Heart left ventricle (tissue), 13 donors: ENCODE results near the gene CCSER1.

Experiments
- CTCF ChIP-seq, 12 donors: fragments of 200-600 bp; sonication (generic) in 4 of 12; IDR thresholded peaks; one replicate each; pipeline versions ENCODE4 v1.5.0 to v1.8.0; 2018 to 2022; ENCODE audit warnings: antibody characterized with exemption in 12 of 12, mild to moderate bottlenecking in 5 of 12
- POLR2A ChIP-seq, 2 donors: fragments of 450-650 bp; IDR thresholded peaks; one replicate each; pipeline ENCODE4 v1.6.1; 2017; ENCODE audit warnings: antibody characterized with exemption in 2 of 2, mild to moderate bottlenecking in 2 of 2, moderate library complexity in 2 of 2
- donor health status: ischemic (EF 13 %, LVEDD 7.1; RV severe dilation, severe dysfunction).
- donor health status: DM: no; HTN: yes; CAD: no.
- donor health status: DM: no; HTN: no; CAD: no.
- donor health status: ischemic (EF 25% LVEDD 6.9; RV normal size, moderate dysfunction).
- donor health status: ischemic (EF 25% LVEDD 5.7; RV mildly dilated, moderate dysfunction).
- donor health status: ischemic (EF 35%, LVEDD 5.7; RV mildly dilated, moderate dysfunction).
- donor health status: nonischemic (EF 11% LVEDD 7.7; RV severe dilation, severe dysfunction).
- donor health status: DM: yes; HTN: yes; CAD: no.
- donor health status: PGD.
- donor health status: ischemic (EF 29% LVEDD 5.4; RV normal size, mild dysfunction).
- donor health status: nonischemic (EF 23%, LVEDD 6.1; RV moderate dilation, normal function).

- TF ChIP-seq CTCF (IDR thresholded peaks at IDR 0.05) (no peak), POLR2A (IDR thresholded peaks at IDR 0.05) (no peak)
Measured at GRCh38 chr4:91454111-91454510, 1326.9 kb downstream of the CCSER1 start.
